ENCODE data around the gene ERBIN.
"Not testable (repeated sequence)": the region's sequence is repeated elsewhere in the genome, so short reads cannot be mapped to it uniquely, and the experiment has no call there.

Gene ERBIN, protein sequence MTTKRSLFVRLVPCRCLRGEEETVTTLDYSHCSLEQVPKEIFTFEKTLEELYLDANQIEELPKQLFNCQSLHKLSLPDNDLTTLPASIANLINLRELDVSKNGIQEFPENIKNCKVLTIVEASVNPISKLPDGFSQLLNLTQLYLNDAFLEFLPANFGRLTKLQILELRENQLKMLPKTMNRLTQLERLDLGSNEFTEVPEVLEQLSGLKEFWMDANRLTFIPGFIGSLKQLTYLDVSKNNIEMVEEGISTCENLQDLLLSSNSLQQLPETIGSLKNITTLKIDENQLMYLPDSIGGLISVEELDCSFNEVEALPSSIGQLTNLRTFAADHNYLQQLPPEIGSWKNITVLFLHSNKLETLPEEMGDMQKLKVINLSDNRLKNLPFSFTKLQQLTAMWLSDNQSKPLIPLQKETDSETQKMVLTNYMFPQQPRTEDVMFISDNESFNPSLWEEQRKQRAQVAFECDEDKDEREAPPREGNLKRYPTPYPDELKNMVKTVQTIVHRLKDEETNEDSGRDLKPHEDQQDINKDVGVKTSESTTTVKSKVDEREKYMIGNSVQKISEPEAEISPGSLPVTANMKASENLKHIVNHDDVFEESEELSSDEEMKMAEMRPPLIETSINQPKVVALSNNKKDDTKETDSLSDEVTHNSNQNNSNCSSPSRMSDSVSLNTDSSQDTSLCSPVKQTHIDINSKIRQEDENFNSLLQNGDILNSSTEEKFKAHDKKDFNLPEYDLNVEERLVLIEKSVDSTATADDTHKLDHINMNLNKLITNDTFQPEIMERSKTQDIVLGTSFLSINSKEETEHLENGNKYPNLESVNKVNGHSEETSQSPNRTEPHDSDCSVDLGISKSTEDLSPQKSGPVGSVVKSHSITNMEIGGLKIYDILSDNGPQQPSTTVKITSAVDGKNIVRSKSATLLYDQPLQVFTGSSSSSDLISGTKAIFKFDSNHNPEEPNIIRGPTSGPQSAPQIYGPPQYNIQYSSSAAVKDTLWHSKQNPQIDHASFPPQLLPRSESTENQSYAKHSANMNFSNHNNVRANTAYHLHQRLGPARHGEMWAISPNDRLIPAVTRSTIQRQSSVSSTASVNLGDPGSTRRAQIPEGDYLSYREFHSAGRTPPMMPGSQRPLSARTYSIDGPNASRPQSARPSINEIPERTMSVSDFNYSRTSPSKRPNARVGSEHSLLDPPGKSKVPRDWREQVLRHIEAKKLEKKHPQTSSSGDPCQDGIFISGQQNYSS (N-terminal part only)

GRCh38 chr5:65926276-65926783 is at the start of gene ERBIN:
TSS of gene ERBIN (plus strand) at chr5:65926575. CDS start at chr5:65992719, 66,144 bp downstream.
- peak; percentile 93 for DNase-seq

DNA sequence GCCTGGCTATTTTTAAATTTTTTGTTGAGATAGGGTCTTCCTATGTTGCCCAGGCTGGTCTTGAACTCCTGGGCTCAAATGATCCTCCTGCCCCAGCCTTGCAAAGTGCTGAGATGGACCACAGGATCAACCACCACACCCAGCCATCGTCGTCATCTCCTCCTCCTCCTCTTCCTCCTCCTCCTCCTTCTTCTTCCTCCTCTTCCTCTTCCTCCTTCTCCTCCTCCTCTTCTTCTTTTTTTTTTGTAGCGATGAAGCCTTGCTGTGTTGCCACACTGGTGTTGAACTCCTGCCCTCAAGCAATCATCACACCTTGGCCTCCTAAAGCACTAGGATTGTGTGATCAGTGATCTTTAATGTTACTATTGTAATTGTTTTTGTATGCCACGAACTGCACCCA is 49.4 kb upstream of the ERBIN start:
- DNase-seq = no peak

DNA sequence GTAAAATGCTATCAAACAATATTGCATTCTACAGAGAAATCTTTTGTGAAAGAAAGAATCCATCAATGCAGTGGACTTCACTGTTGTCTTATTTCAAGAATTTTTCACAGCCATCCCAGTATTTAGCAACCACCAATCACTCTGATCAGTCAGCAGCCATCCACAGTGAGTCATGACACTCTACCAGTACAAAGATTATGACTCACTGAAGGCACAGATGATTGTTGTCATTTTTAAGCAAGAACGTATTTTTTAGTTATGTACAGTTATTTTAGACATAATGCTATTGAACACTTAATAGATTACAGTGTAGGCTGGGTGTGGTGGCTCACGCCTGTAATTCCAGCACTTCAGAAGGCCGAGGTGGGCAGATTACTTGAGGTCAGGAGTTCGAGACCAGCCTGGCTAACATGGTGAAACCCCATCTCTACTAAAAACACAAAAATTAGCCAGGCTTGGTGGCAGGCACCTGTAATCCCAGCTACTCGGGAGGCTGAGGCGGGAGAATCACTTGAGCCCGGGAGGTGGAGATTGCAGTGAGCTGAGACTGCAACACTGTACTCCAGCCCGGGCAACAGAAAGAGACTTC is 46.6 kb upstream of the ERBIN start:
- peak; percentile 78 for DNase-seq

GRCh38 chr5:65880496-65881072 is 45.8 kb upstream of the ERBIN start:
- no peak for DNase-seq

- DNase-seq = no peak
These were observed 44.1 kb upstream of the ERBIN start for GRCh38 chr5:65882278-65882677.

- DNase-seq = no peak
These were observed 42.9 kb upstream of the ERBIN start for GRCh38 chr5:65883461-65883860.

DNA sequence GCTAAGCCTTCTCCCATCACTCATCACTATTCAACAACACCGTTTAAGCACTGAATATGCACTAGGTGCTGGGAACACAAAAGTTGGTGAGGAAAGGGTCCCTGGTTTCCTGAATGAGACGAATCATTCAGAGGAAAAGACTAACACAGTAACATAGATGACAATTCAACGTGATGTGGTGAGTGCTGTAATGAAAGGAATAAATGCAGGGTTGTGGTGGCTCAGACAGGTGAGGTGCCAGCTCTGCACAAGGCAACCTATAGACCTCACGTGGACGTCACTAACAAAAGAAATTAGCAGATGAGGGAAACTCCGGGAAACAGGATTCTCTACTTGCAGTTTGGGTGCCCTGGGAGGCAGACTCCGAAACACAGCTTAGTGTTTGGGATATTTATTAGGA is 40.0 kb upstream of the ERBIN start:
- DNase-seq = no peak

GRCh38 chr5:65892024-65892423 is 34.4 kb upstream of the ERBIN start:
- not testable (repeated sequence) for DNase-seq

- DNase-seq = no peak
These were observed 33.6 kb upstream of the ERBIN start for GRCh38 chr5:65892801-65893200.

DNA sequence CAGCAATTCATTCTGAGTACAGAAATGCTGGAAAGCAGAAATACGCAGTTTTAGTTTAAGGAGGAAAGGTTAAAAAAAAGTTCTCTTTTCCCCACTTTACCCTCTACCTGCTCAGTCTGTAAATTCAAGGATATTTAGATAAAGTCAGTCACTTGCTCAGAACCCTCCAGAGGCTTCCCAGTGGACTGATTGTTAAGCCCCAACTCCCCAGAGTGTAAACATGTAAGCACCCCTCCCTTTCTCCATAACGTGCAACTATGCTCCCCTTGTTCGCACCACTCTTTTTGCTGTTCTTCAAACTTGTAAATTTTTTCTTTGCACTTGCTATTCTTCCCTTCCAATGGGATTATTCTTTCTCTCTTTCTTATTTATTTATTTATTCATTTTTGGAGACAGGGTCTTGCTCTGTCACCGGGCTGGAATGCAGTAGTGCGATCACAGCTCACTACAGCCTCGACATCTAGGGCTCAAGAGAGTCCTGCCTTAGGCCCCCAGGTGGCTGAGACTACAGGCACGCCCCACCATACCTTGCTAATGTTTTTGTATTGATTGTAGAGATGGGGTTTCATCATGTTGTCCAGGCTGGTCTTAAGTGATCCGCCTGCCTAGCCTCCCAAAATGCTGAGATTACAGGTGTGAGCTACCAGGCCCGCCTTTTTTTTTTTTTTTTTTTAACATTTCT is 32.5 kb upstream of the ERBIN start:
- DNase-seq = no peak

DNA sequence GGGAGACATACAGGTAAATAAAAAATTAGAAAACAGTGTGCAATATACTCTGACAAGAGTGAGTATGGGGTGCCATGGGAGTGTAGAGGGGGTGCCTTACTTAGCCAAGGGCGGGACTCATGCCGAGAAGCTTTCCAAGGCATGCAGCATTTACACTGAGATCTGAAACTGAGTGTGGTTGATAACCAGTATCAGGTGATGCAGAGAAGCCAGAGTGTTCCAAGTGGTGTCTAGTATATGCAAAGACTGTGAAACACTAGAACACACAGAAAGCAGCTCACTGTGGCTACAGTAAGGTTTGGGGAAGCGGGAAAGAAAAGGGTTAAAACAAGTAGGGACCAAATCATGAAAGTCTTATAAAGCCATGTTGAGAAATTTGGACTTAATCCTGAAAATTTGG is 30.5 kb upstream of the ERBIN start:
- DNase-seq = no peak

DNA sequence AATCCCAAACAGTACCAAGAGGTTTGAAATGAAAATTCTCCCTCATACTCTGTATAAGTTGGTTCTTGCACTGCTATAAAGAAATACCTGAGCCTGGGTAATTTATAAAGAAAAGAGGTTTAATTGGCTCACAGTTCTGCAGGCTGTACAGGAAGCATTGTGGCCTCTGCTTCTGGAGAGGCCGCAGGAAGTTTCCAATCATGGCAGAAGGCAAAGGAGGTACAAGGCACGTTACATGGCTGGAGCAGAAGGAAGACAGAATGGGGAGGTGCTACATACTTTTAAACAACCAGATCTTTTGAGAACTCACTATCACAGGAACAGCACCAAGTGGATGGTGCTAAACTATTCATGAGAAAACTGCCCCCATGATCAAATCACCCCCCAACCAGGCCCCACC is 25.6 kb upstream of the ERBIN start:
- DNase-seq = no peak

- DNase-seq = no peak
These were observed 24.3 kb upstream of the ERBIN start for GRCh38 chr5:65902104-65902503.

GRCh38 chr5:65903581-65903980 is 22.8 kb upstream of the ERBIN start:
- DNase-seq = no peak

GRCh38 chr5:65906256-65906655 is 20.1 kb upstream of the ERBIN start:
- no peak for DNase-seq

GRCh38 chr5:65907135-65907534 is 19.2 kb upstream of the ERBIN start:
- DNase-seq = no peak

- no peak for DNase-seq
These were observed 15.7 kb upstream of the ERBIN start for GRCh38 chr5:65910711-65911110.

- no peak for DNase-seq
These were observed 14.1 kb upstream of the ERBIN start for GRCh38 chr5:65912311-65912710.

DNA sequence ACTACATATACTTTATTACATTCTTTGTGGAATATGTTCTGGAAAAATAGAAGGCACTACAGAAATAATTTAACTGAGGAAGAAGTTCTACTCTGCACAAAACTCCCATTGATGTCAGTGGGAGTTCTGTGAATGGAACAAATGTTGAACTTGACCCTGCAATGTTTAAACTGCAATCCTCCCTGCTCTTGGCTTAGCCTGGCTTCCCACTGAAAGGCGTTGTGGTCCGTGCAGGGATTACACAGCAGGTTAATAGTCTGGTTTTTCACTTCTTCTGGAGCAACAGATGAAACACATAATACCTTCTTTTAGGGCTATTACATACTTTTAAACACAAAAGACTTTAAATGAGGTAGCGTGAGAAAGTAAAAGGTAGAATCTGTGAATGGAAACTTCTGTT is 12.9 kb upstream of the ERBIN start:
- DNase-seq = no peak

DNA sequence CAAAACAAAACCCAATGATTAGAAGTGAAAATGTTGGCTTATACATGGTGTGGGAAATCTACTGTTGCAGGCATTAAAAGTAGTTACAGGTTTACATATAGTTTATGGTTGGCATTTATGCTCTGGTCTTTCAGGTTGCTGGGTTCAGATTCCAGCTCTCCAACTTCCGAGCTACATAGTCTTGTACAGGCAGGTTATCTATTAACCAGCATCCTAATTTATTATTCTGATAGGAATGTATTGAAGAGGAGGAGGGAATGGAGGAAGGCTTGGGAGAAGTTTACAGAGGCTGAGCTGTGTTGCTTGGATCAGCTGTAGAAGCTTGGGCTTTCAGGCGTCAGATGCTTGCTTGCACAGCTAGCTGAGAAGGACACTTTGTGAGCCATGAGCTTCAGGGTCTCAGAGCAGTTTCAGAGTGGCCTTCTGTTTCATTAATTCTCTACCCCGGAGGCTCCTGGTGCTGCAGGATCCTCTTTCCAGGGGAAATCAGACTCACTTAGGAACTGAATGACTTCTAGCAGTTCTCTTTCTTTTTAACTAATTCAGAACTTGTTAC is 11.7 kb upstream of the ERBIN start:
- no peak for DNase-seq

DNA sequence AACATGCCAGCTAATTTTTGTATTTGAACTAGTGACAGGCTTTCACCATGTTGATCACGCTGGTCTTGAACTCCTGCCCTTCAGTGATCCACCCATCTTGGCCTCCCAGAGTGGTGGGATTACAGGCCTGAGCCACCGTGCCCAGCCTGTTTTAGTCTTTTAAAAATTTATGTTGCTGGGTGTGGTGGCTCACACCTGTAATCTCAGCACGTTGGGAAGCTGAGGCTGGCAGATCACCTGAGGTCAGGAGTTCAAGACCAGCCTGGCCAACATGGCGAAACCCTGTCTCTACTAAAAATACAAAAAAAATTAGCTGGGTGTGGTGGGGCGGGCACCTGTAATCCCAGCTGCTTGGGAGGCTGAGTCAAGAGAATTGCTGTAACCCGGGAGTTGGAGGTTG is 10.7 kb upstream of the ERBIN start:
- not testable (repeated sequence) for DNase-seq
